ENCODE measurements around the gene VRK1.

DNA sequence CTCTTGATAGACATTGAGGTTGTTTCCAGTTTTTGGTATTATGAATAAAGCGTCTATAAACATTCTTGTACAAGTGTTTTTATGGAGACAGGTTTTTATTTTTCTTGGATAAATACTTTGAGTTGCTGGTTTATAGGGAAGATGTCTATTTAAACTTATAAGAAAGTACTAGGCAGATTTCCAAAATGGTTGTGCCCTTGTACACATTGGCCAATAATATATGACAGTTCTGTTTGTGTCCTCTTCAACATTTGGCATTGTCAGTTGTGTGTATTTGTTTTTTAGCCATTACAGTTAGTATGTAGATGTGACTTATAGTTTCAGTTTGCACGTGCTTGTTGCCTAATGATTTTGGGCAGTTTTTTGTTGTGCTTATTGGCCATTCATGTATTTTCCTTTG is 42.1 kb downstream of the VRK1 start:
- TF ChIP-seq EZH2 (IDR thresholded peaks at IDR 0.05; ENCODE audit: borderline replicate concordance, low read depth, low read length, severe bottlenecking), result no peak
- TF ChIP-seq, protein P1, sequence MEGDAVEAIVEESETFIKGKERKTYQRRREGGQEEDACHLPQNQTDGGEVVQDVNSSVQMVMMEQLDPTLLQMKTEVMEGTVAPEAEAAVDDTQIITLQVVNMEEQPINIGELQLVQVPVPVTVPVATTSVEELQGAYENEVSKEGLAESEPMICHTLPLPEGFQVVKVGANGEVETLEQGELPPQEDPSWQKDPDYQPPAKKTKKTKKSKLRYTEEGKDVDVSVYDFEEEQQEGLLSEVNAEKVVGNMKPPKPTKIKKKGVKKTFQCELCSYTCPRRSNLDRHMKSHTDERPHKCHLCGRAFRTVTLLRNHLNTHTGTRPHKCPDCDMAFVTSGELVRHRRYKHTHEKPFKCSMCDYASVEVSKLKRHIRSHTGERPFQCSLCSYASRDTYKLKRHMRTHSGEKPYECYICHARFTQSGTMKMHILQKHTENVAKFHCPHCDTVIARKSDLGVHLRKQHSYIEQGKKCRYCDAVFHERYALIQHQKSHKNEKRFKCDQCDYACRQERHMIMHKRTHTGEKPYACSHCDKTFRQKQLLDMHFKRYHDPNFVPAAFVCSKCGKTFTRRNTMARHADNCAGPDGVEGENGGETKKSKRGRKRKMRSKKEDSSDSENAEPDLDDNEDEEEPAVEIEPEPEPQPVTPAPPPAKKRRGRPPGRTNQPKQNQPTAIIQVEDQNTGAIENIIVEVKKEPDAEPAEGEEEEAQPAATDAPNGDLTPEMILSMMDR (IDR thresholded peaks at IDR 0.05; ENCODE audit: borderline replicate concordance, extremely low read depth, low read length, poor library complexity, severe bottlenecking), result no peak

Data from DND-41 (cell line).